Neutrophil (primary cell): ENCODE results near the gene TENM3.

Source experiments
- H3K27ac ChIP-seq: fragments of 200-600 bp; sonication (generic); 2 replicates; pipeline ENCODE4 v1.5.1; 2016; ENCODE audit warnings: mild to moderate bottlenecking, moderate library complexity
- H3K27me3 ChIP-seq: fragments of 200-600 bp; sonication (generic); 2 replicates; pipeline ENCODE4 v1.6.0; 2016; ENCODE audit warnings: mild to moderate bottlenecking
- H3K36me3 ChIP-seq: fragments of 200-600 bp; sonication (generic); 2 replicates; pipeline ENCODE4 v1.5.1; 2017
- H3K4me1 ChIP-seq, 2 experiments: fragments of 200-600 bp in 1 of 2; sonication (generic) in 1 of 2; 1 replicate in 1 of 2; 2 replicates in 1 of 2; pipeline versions ENCODE4 v1.5.1 to v1.6.1; 2013 to 2016; ENCODE audit warnings: low read depth in 1 of 2, low read length in 1 of 2, mild to moderate bottlenecking in 1 of 2, moderate library complexity in 1 of 2; ENCODE audit not compliant: control insufficient read depth in 1 of 2, insufficient read depth in 1 of 2
- H3K4me3 ChIP-seq, 2 experiments: fragments of 200-600 bp in 1 of 2; sonication (generic) in 1 of 2; 1 replicate in 1 of 2; 2 replicates in 1 of 2; pipeline ENCODE4 v1.5.1; 2013 to 2016; ENCODE audit warnings: low read depth in 1 of 2, low read length in 1 of 2, mild to moderate bottlenecking in 1 of 2, moderate library complexity in 1 of 2
- H3K9me3 ChIP-seq: fragments of 200-600 bp; sonication (generic); 2 replicates; pipeline ENCODE4 v1.5.1; 2016
- TF ChIP-seq, protein P1 (sequence below): fragments of 200-600 bp; sonication (generic); IDR thresholded peaks from 2 replicates; pipeline ENCODE4 v1.5.1; 2016; ENCODE audit warnings: antibody characterized with exemption

The TENM3 gene

DNA sequence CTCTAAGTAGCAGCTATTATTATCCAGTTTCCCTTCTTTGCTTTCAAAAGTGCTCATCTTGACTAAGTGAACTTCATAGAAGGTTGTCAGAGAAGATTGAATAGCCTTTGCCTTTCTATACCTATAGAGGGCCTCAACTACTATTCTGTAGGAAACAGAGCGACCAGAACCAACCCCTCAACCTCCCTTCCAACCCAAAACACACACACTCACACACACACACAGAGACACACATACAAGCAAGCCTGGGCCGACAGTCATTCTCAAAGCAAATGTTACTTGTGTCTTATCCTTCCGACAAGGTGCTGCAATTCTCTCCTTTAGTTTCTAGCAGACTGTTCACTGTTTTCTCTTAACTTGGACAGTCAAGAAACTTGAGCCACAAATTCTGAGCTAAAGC is 472.3 kb downstream of the TENM3 start:
- Histone ChIP-seq H3K36me3 (no peaks in the 10 kb centered on the region), H3K4me1 (no peaks in the 10 kb centered on the region), H3K4me3 (no peak overlapping the region), H3K9me3 (no peaks in the 10 kb centered on the region), H3K27me3 (no peaks in the 10 kb centered on the region), H3K27ac (no peak overlapping the region)
- TF ChIP-seq, protein P1, sequence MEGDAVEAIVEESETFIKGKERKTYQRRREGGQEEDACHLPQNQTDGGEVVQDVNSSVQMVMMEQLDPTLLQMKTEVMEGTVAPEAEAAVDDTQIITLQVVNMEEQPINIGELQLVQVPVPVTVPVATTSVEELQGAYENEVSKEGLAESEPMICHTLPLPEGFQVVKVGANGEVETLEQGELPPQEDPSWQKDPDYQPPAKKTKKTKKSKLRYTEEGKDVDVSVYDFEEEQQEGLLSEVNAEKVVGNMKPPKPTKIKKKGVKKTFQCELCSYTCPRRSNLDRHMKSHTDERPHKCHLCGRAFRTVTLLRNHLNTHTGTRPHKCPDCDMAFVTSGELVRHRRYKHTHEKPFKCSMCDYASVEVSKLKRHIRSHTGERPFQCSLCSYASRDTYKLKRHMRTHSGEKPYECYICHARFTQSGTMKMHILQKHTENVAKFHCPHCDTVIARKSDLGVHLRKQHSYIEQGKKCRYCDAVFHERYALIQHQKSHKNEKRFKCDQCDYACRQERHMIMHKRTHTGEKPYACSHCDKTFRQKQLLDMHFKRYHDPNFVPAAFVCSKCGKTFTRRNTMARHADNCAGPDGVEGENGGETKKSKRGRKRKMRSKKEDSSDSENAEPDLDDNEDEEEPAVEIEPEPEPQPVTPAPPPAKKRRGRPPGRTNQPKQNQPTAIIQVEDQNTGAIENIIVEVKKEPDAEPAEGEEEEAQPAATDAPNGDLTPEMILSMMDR = no peak

DNA sequence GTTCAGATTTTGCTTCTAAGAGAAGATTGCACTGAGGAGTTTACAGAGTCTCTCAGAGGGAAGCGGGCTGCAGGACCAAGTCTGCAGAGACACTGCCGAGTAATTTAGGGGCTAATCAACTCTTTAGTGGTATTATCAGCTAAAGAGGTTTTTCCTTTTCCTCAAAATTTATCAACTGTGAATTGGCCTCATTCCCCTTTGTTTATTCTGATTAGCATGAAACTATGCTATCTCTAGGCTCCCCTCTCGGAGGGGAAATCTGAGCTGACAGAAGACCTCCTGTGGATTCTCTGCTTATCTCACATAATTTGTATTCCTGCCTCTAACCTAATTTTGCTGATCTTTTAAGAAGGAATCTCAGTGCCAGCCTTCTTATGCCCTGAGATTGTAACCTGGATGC is 473.0 kb downstream of the TENM3 start:
- no peak overlapping the region for H3K4me3 ChIP-seq
- no peak overlapping the region for H3K27ac ChIP-seq
- H3K36me3 ChIP-seq = no peaks in the 10 kb centered on the region
- TF ChIP-seq, protein P1 = no peak
- H3K9me3 ChIP-seq = no peaks in the 10 kb centered on the region
- no peaks in the 10 kb centered on the region for H3K27me3 ChIP-seq
- H3K4me1 ChIP-seq = no peaks in the 10 kb centered on the region

DNA sequence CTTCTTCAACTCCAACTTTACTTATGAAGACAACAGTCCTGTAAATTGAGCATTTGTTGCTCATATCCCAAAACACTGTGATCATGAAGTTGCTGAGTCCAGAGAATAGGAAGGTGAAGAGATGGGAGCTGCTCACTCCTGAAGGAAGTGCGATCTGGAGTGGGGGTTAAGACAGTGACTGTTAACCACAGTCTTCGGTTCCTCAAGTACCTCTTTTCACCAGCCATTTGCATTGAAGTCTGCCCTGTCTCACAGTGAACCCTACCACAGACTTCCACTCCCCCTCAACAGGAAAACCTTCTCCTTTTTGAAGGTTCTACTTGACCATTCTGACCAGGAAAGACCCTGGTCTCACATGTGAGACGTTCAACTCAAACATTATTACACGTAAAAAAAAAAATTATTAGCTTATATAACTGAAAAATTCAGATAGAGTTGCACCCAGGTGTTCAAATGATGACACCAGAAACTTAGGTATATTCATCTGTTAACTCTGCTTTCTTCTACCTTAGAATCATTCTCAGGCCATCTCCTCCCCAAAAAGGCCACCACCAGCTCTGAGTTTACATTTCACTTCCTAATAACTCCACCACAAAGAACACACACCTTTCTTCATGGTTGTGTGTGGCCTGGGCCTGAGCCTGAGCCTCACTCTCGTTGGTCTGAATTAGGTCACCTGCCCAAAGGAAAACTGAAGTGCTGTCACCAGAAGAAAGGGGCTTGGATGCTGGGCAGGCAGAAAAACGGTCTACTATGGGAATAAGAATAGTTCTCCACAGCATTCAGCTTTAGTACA is 474.8 kb downstream of the TENM3 start:
- TF ChIP-seq, protein P1 = no peak
- Histone ChIP-seq H3K9me3 (no peaks in the 10 kb centered on the region), H3K27ac (no peak overlapping the region)

DNA sequence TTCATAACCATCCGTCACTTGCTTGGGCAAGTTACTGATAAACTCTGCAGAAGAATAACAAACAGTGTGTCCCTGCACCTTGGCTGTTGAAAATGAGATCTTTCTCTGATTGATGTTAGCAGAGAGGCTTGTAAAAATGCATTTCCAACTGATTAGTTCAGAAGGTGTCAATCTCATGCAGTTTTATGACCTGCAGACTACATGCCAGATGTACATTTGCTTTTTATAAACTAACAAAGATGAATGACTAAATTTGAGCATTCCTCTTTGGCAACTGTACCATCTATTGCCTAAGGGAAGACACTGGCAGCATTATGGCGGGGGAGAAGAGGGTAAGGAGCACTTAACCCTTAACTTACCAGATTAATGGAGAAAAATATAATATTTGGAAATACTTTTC is 481.2 kb downstream of the TENM3 start:
- Histone ChIP-seq H3K36me3 (no peaks in the 10 kb centered on the region), H3K4me3 (no peak overlapping the region), H3K9me3 (no peaks in the 10 kb centered on the region), H3K27ac (no peak overlapping the region), H3K27me3 (no peaks in the 10 kb centered on the region), H3K4me1 (no peaks in the 10 kb centered on the region)
- TF ChIP-seq, protein P1 = no peak

More for the DNA sequence above, 474.8 kb downstream of the TENM3 start:
- Histone ChIP-seq H3K27me3 (no peaks in the 10 kb centered on the region), H3K4me1 (no peaks in the 10 kb centered on the region), H3K4me3 (no peak overlapping the region), H3K36me3 (no peaks in the 10 kb centered on the region)

DNA sequence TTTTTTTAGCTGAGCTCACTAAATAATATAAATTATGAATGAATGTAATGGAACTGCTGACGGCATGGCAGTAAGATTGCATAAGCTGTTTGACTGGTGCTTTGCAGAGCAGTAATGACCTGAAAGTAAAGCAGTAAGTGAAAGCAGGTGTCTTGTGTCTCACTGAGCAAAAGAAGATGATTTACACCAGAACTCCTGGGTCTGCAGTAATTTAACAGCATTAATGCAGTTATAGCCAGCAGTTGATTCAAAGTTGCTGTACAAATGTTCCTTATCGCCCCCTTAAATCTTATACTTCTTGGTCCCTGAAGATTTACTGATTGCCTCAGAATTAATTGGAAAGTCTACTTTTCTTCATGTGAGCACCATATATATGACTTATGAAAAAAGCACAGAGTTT is 486.3 kb downstream of the TENM3 start:
- Histone ChIP-seq H3K27me3 (no peaks in the 10 kb centered on the region), H3K27ac (no peak overlapping the region), H3K4me3 (no peak overlapping the region), H3K36me3 (no peaks in the 10 kb centered on the region), H3K9me3 (no peaks in the 10 kb centered on the region), H3K4me1 (no peaks in the 10 kb centered on the region)
- TF ChIP-seq, protein P1 = no peak
